ENCODE results near the gene TBCE. TPM values are rescaled to one million over a fixed set of nuclear protein-coding genes. Genes with fewer than 3 reads are reported as not detected.
"Not testable (repeated sequence)": the region's sequence is repeated elsewhere in the genome, so short reads cannot be mapped to it uniquely, and the experiment has no call there.

The TBCE gene
- total and polyA plus RNA-seq, 9 of the 15 experiments (the other 6 are each of a cell fraction or from before 2014, with no cell fraction given) = 52.6 to 92.1 (median 82.1) TPM

GRCh38 chr1:235461954-235462353 lies 94.7 kb downstream of the TBCE start:
- Histone ChIP-seq H3K9me3 (replicated peaks; ENCODE audit: control insufficient read depth, insufficient read depth, low read depth, low read length) (no peaks in the 10 kb centered on the region), H3K4me2 (ENCODE audit: insufficient read depth, low read length) (no peak overlapping the region), H3K36me3 (ENCODE audit: control insufficient read depth, insufficient read depth, low read length) (peaks cover 26% of the 10 kb centered on the region; the same call in 2 of the 3 replicates), H3K27ac (ENCODE audit: extremely low read depth, low read depth, low read length) (no peak overlapping the region), H3K9me1 (ENCODE audit: control insufficient read depth, insufficient read depth, low read length) (no peaks in the 10 kb centered on the region), H3K4me1 (replicated peaks in 1 of 2; ENCODE audit: control insufficient read depth in 2 of 2, insufficient read depth in 2 of 2, low read length in 2 of 2) (no peaks in the 10 kb centered on the region), H3K4me3 (no peak overlapping the region), H4K20me1 (replicated peaks; ENCODE audit: control insufficient read depth, insufficient read depth, low read length) (no peaks in the 10 kb centered on the region), H3K9ac (ENCODE audit: insufficient read depth in 1 of 2, low read depth in 2 of 2, low read length in 2 of 2) (no peak overlapping the region), H3K79me2 (ENCODE audit: control insufficient read depth, insufficient read depth, low read length) (no peaks in the 10 kb centered on the region), H2AFZ (ENCODE audit: low read depth, low read length) (no peak overlapping the region), H3K27me3 (ENCODE audit: control insufficient read depth in 2 of 2, insufficient read depth in 2 of 2, low read length in 2 of 2) (no peaks in the 10 kb centered on the region)
- in situ Hi-C loops (cut with MboI) = no loop called here
- FAIRE-seq (no peak), DNase-seq (ENCODE audit: extremely low read depth in 1 of 4, low spot score in 3 of 4) (no peak), ATAC-seq (no peak)
- WGBS (ENCODE audit: insufficient coverage, low coverage, missing lambda C conversion rate) = 96% methylated on average over 1 of the region's 1 CpG
- BruUV-seq (replicated peaks) = no TSS peak
- intact Hi-C loops (cut with micrococcal nuclease) = no loop called here
- POLR2A ChIA-PET = interaction anchor here (1.3 to 1.4 kb wide), 2 partner anchors 11 kb away, joined by 5 to 6 read pairs; no protein-coding TSS in a partner anchor
- TF ChIP-seq ZNF609 (CRISPR knock-in tag; IDR thresholded peaks at IDR 0.05; ENCODE audit: borderline replicate concordance) = no peak
- no peak for TF ChIP-seq GTF3C2 (IDR thresholded peaks at IDR 0.05; ENCODE audit: borderline replicate concordance, extremely low read depth, insufficient read length)
- no peak for TF ChIP-seq HOXB6 (CRISPR knock-in tag; IDR thresholded peaks at IDR 0.05; ENCODE audit: borderline replicate concordance)
- no peak for TF ChIP-seq MCM2 (IDR thresholded peaks at IDR 0.05; ENCODE audit: low read depth)
- TF ChIP-seq EP300 (IDR thresholded peaks at IDR 0.05; ENCODE audit: low read length) = no peak
- CTCF ChIA-PET (ENCODE audit: low intra/inter-chr PET ratio) = no interaction called here

- BruUV-seq (replicated peaks) = not testable (repeated sequence)
These were observed 95.6 kb downstream of the TBCE start for GRCh38 chr1:235462832-235463231.

More at GRCh38 chr1:235462832-235463231, 95.6 kb downstream of the TBCE start:
- H3K4me3 ChIP-seq; H3K9me1 ChIP-seq (ENCODE audit: control insufficient read depth, insufficient read depth, low read length); H4K20me1 ChIP-seq (replicated peaks; ENCODE audit: control insufficient read depth, insufficient read depth, low read length); ATAC-seq; FAIRE-seq; intact Hi-C loops (cut with micrococcal nuclease); H3K4me2 ChIP-seq (ENCODE audit: insufficient read depth, low read length); H3K9me3 ChIP-seq (replicated peaks; ENCODE audit: control insufficient read depth, insufficient read depth, low read depth, low read length); DNase-seq (ENCODE audit: extremely low read depth in 1 of 4, low spot score in 3 of 4); CTCF ChIA-PET (ENCODE audit: low intra/inter-chr PET ratio); in situ Hi-C loops (cut with MboI); H3K27ac ChIP-seq (ENCODE audit: extremely low read depth, low read depth, low read length); H3K4me1 ChIP-seq (replicated peaks in 1 of 2; ENCODE audit: control insufficient read depth in 2 of 2, insufficient read depth in 2 of 2, low read length in 2 of 2); H2AFZ ChIP-seq (ENCODE audit: low read depth, low read length); H3K9ac ChIP-seq (ENCODE audit: insufficient read depth in 1 of 2, low read depth in 2 of 2, low read length in 2 of 2); H3K27me3 ChIP-seq (ENCODE audit: control insufficient read depth in 2 of 2, insufficient read depth in 2 of 2, low read length in 2 of 2); H3K79me2 ChIP-seq (ENCODE audit: control insufficient read depth, insufficient read depth, low read length): not testable (repeated sequence)
- POLR2A ChIA-PET = interaction anchor here (0.6 to 1.0 kb wide), 3 partner anchors 13 to 25 kb away, joined by 3 to 5 read pairs (median 3); no protein-coding TSS in a partner anchor
- H3K36me3 ChIP-seq (ENCODE audit: control insufficient read depth, insufficient read depth, low read length) = peaks cover 26% of the 10 kb centered on the region; the same call in 2 of the 3 replicates
- WGBS (ENCODE audit: insufficient coverage, low coverage, missing lambda C conversion rate) = 96% methylated on average over 3 of the region's 3 CpGs
